ENCODE measurements around the gene INPP4B.

The INPP4B gene

DNA sequence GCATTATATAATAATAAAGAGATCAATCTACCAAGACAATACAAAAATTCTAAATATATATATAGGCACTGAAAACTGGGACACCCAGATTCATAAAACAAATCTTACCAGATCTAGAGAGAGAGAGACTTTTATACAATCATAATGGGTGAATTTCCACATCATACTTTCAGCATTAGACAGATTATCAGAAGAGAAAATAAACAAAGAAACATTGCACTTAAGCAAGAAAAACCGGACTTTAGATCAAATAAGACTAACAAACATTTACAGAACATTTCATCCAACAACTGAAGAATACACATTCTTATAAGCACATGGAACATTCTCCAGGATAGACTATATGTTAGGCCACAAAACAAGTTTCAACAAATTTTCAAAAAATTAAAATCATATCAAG is 245.1 kb downstream of the INPP4B start:
- DNase-seq (ENCODE audit: low read depth, low spot score), result no peak
- no peak overlapping the region for H3K4me3 ChIP-seq (ENCODE audit: low read length)

DNA sequence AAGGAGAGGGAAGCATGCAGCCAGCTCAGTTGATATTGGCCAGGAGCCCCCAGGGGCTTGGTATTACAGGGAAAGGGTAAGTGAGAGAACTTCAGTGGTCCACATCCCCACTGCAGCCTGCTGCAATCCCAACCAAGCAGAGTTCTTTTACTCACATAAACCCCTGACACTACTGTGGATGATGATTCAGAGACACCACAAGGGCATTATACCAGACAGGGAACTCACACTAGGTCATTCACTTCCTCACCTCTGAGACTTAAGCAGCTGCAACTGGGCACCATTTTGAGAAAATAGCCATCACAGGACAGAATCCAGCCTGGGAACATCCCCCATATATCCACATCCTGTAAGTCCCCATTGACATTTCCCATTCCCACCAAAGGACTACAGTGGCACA is 248.0 kb downstream of the INPP4B start:
- no peak for DNase-seq (ENCODE audit: low read depth, low spot score)
- no peak overlapping the region for H3K4me3 ChIP-seq (ENCODE audit: low read length)

DNA sequence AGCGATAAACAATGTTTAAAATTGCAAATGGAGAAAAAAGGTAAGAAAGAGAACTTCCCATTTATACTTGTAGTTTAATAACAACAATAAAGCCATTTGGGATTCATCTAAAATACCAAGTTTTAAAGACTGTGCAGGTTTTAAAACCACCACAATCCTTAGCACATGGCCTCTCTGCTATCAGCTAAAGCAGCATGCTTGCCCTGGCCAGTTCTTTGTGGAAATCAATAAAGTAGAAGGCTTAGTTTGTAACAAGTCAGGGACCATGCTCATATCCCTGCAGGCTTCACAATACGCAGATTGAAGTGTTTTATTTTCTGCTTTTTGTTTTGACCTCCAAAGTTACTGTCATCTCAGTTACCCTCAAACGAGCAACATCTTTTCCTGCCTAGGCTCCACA is 249.5 kb downstream of the INPP4B start:
- no peak overlapping the region for H3K4me3 ChIP-seq (ENCODE audit: low read length)
- DNase-seq (ENCODE audit: low read depth, low spot score), result no peak

DNA sequence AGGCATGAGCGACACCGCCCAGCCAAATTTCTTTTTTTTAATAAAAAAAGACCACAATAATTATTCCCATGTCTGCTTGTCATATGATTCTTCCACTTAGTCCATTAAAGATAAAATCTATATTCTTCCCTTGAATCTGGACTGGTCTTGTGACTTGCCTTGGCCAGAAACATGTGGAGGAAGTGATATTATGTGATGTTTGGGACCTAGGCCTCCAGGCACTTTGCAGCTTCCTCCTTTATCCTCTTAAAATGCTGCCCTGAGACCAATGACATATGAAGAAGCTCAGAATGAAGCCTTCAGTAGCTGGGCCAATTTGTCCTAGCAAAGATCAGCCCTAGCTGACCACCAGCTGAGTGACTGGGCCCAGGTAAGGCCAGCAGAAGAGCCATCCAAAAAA is 250.0 kb downstream of the INPP4B start:
- H3K4me3 ChIP-seq (ENCODE audit: low read length), result no peak overlapping the region
- no peak for DNase-seq (ENCODE audit: low read depth, low spot score)

DNA sequence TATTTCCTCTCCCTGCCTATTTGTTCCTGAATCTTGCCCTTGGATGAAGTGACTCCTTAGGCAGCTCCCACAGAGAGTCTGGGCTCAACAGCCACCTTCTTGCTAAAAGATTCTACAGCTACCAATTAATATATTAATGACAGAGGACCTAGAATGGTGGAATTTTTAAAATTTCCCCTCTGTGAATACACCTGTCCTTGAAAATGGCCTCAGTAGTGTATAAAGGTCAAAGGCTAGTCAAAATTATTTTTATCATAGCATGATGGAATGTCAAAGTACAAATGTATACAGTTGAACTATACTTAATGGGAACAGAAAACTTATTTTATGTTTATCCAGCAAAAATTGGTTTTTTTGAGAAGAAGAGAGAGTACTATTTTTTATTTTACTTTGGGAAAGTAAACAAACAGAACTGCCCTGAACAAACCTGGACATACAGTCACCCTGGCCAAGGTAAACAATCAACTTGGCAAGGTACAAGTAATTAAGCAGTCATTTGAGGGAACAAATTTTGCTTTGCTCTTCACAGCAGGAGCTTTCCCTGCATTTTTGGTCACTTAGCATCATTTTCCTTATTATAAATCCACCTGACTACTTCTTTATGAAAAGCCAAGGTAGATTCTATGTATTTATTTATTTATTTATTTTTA is 250.8 kb downstream of the INPP4B start:
- no peak for DNase-seq (ENCODE audit: low read depth, low spot score)

DNA sequence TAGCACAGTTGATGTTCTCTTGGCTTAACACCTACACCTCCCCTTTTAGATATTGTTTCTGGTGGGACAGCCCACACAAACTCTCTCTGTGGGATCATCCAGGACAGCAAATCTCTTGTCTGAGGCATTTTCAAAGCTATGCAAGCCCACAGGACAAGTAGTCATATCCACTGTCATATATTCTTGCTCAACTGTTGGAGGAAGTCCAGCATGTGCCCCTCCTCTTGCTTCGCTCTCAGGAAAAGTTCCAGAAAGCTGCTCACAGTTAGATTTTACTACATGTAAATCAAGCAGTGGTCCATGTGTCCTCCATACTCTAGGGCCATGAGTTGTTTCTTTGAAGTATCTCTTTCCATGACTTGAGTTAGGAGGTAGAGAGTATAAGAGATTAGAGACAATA is 260.7 kb downstream of the INPP4B start:
- no peak for DNase-seq (ENCODE audit: low read depth, low spot score)
- H3K4me3 ChIP-seq (ENCODE audit: low read length), result no peak overlapping the region

More for the DNA sequence above, 250.8 kb downstream of the INPP4B start:
- no peak overlapping the region for H3K4me3 ChIP-seq (ENCODE audit: low read length)

DNA sequence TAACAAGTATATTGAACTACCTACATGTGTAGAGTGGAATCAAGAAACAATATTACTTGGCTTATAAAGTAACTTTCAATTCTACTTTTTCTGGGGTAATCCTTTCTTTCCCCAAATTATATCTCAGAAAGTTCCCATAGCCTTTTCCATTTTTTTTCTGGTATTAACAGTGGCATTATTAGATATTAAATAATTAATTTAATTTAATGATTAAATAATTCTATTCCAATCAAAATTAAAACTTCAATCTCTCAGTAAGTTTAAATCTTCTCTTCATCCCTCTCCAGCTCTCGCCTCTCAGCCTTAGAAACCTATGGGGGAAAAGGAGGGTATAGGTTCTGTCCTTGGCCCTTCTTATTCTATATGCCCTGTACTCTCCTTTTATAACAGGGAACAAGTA is 262.4 kb downstream of the INPP4B start:
- no peak for DNase-seq (ENCODE audit: low read depth, low spot score)
- H3K4me3 ChIP-seq (ENCODE audit: low read length), result no peak overlapping the region

DNA sequence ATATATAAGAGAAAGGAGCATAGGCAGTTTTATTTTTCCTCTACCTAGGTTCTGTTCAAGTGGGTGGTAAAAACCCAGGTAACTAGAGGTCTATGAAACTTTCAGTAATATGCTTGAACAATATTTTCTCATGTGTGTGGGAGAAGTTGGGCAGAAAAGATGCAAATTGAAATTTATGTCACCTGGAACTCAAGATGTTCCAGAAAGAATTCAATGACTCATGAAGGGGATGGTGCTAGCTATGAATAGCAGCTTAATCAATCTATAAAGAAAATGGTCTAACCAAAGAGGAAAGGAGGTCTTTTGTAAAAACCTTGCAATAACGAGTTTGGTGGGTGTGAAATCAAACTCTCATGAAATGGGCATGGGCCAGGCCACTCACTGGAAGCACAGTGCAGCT is 263.8 kb downstream of the INPP4B start:
- H3K4me3 ChIP-seq (ENCODE audit: low read length), result no peak overlapping the region
- DNase-seq (ENCODE audit: low read depth, low spot score), result no peak

DNA sequence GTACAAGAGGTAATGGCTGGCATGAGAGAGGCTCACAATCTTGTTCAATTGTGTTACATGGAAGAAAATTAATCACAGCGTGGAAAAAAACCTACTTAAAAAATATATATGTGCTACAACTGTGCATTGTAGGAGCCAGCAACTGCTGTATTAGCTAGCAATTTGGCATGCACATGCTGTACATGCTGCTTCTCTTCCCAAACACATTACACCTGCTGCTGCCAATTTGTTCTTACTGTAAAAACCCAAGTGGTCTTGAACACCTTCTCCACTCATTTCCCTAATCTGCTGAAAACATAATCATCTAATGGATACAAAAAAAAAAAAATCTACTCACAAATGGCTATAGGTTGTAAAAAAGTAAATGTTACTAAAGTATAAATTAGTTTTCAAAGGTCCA is 264.2 kb downstream of the INPP4B start:
- no peak overlapping the region for H3K4me3 ChIP-seq (ENCODE audit: low read length)
- no peak for DNase-seq (ENCODE audit: low read depth, low spot score)

DNA sequence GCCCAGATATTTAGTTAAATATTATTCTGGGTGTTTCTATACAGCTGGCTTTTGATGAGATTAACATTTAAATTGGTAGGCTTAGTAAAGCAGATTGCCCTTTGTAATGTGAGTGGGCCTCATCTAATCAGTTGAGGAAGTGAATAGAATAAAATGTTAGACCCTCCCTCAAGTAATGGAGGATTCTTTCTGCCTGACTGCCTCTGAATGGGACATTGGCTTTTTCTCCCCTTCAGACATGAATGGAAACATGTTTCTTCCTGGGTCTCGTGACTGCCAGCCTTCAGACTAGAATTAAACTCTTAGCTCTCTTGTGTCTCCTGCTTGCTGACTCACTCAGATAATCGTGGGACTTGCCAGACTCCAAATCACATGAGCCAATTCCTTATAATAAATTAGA is 266.7 kb downstream of the INPP4B start:
- DNase-seq (ENCODE audit: low read depth, low spot score), result no peak
- H3K4me3 ChIP-seq (ENCODE audit: low read length), result no peak overlapping the region

DNA sequence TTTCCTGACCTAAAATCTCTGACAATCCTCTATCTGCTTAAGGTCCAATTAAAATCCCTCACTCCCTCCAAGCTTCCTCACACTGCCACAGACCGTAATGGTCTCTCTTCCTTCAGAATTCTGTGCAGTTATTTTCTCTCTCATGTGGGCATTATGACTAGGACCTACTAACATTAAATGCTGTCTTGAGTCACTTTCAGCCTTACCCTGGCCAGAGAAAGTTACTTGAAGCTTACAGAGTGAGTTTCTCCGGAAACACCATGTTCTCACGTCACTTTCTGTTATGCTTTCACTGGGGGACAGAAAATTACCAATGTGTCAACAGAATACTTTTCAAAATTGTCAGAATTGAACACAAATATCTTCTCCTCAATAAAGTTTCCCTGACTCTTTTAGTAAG is 271.8 kb downstream of the INPP4B start:
- no peak overlapping the region for H3K4me3 ChIP-seq (ENCODE audit: low read length)
- no peak for DNase-seq (ENCODE audit: low read depth, low spot score)

DNA sequence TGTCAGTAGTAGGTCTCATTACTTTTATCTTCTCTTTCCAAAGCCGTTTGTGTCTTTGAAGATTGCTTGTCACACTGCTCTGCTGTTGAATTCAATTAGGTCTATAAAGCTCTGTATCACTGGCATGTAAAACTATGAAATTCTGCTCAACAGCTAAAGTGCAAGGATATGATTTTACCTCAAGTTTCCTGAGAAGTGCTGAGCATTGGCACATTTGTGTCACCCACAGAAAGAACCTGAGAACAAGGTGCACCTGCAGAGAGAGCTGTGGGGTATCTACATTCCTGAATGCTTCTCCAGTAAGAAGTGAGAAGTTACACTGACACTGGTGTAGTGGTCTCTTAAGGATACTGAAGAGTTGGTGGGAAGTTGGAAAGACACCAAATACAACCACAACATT is 274.0 kb downstream of the INPP4B start:
- H3K4me3 ChIP-seq (ENCODE audit: low read length), result no peak overlapping the region
- no peak for DNase-seq (ENCODE audit: low read depth, low spot score)

DNA sequence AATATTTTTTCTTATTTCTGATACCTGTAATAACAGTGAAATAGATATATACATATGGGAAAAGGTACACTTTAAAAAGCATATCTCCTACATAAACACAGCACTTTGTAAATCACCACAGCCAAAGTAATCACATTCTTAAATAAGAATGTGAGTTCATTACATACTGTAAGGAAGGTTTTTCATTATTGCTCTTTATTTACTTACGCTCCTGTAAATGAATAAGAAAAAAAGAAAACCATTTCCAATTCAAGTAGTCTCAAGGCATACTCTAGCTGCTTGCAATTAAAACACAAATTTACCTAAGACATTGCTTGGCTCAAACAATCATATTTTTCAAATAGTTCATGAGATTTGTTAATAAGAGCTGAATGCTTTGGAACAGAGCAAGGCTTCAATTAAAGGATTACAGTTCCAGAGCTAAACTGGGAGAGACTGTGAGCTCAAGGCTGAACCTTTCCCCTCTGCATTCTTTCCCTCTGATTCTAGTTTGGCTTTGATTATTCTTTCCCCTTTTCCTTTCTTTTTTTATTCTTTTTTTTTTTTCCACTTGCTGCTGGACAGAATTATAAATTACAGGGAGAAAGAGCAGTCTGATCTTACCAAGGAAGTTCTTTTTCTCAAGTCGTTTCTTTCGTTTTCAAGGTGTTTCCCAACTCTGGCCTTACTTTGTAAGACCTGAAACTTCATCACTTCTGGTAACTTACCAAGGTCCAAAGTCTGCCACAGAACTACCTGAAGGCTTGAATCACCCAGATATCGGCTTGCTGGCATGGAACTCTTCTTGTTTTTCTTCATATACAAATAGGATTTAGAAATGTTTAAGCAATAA is 278.3 kb downstream of the INPP4B start:
- no peak overlapping the region for H3K4me3 ChIP-seq (ENCODE audit: low read length)
- no peak for DNase-seq (ENCODE audit: low read depth, low spot score)

DNA sequence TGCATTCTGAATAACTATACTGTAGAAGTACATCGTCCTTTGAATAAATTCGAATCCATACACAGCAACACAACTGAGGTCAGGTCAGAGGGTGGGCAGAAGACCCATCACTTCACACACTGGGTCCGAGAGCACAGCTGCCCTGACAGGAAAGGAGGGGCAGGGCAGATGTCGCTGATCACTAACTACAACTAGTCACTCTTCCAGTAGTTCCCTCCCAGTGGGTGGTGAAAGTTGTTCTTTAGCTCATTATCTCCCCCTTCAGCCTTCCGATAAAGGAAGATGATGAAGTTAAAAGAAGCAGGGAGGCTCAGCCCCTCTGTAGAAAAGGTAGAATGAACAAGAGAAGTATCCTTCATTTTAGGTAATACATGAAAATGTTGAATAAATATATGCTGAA is 278.9 kb downstream of the INPP4B start:
- DNase-seq (ENCODE audit: low read depth, low spot score), result no peak

DNA sequence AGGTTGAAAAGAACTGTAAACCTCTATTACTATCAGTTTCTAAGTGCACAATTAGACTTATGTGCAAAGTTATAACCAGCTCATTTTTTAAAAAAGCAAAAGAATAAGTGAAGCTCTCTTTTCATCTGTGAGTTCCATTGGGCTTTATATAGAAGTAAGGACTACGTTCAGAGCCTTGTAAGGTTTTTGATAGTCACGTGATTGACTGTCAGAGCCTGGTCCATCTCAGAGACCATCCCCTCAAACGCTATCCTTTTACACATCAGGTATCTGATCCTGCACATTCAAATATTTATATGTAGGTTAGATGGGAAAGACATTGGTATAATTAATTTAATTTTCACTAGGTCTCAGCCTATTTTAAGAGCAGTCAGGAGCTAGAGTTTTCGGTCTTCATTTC is 279.3 kb downstream of the INPP4B start:
- H3K4me3 ChIP-seq (ENCODE audit: low read length), result no peak overlapping the region
- no peak for DNase-seq (ENCODE audit: low read depth, low spot score)

More for the DNA sequence above, 278.9 kb downstream of the INPP4B start:
- no peak overlapping the region for H3K4me3 ChIP-seq (ENCODE audit: low read length)

DNA sequence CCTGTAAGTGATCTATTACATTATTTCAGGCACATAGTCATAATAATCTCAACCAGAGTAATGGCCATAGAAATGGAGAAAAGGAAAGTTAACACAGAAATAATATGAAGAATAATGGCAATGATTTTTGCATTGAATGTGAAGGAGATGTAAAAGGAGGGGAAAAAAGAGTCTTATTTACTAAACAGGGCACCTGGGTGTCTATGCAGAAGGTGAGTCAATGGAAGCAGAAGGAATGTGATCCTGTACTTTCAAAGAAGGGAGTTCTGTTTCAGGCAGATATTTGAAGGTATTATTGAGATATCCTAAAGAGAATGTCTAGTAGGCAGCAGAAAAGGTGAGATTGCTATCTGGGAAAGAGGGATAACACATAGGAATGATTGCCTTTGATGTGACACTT is 279.9 kb downstream of the INPP4B start:
- no peak overlapping the region for H3K4me3 ChIP-seq (ENCODE audit: low read length)
- DNase-seq (ENCODE audit: low read depth, low spot score), result no peak

DNA sequence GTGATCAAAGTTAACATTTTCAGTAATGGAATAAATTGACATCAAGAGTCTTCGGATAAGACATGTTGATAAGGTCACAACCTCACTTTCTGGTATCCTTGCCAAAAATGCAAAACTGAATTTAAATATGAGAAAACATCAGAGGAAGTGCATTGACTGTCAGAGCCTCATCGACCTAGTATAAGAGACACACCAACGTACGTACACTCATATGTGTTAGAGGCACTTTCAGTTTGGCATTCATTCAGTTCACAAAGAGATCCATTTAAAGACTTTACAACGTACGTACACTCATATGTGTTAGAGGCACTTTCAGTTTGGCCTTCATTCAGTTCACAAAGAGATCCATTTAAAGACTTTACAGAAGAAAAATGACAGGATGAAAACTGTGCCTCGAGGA is 280.3 kb downstream of the INPP4B start:
- DNase-seq (ENCODE audit: low read depth, low spot score), result no peak

DNA sequence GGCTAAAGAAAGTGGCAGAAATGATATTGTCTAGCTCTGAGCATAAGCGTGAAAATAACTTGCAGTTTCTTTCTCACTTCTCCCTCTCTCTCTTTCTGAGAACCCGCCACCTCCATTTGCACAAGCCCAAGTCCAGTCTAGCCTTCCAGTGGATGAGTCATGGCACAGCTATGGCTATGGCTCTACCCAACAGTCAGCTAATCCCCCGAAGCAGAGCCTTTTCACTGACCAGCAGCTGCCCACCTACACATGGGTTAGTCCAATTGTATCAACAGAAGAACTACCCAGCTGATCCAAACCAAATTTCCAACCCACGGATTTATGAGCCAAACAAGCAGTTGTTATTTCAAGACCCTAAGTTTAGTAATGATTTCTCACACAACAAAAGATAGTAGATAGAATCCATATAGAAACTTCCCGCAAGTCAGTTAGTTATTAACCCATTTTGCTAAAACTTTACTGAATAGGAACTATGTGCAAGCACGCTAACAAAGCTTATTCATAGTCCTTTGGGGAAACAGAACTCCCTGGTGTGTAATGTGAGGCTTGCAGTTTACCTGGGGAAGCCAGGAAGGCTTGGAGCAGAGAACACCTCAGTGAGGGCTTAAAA is 282.3 kb downstream of the INPP4B start:
- no peak overlapping the region for H3K4me3 ChIP-seq (ENCODE audit: low read length)
- no peak for DNase-seq (ENCODE audit: low read depth, low spot score)

More for the DNA sequence above, 280.3 kb downstream of the INPP4B start:
- no peak overlapping the region for H3K4me3 ChIP-seq (ENCODE audit: low read length)

DNA sequence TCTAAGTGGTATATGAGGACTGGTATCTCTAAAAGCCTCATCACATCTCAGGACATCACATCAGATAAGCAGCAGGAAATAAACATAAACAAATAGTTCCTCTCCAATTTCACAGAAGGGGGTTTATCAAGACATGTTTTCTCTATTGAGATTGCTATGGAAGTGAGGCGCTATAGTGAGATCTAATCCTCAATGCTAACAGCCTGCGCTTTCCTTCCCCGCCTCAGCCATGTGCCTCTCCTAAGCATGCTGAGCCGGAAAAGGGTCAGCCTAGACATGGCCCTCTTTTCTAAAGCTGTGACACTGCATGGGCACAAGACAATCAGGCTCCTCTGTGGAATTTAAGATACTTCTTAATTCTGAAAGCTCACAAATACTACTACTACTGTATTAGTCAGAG is 286.1 kb downstream of the INPP4B start:
- no peak for DNase-seq (ENCODE audit: low read depth, low spot score)
- no peak overlapping the region for H3K4me3 ChIP-seq (ENCODE audit: low read length)

DNA sequence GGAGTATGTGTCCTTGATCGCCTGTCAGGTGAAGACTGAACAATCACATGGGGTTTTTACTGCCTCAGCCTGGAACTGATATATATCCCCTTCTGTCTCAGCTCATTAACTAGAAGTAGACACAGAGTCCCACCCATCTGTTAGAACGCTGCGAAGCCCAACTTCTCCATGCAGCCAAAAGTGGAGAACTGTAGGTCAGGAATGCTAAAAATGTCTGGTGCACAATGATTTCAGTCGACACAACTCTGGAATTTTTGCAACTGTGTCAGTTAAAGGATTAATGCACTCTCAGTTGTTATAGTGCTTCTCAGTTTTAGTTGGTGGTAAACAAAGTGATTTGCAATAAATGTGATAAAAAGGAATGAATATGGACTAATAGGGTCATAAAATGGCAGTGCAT is 287.2 kb downstream of the INPP4B start:
- DNase-seq (ENCODE audit: low read depth, low spot score), result no peak
- H3K4me3 ChIP-seq (ENCODE audit: low read length), result no peak overlapping the region
